ENCODE measurements around the gene NR5A1.

NR5A1 gene

GRCh38 chr9:124506931-124507879 lies at the start of gene NR5A1:
Gene NR5A1, minus strand, starts transcription at chr9:124507399. Its CDS starts 4,004 bp downstream, at chr9:124503395.
- no peak for DNase-seq

GRCh38 chr9:124555043-124555442 lies 47.8 kb upstream of the NR5A1 start:
- no peak for DNase-seq

GRCh38 chr9:124553738-124554137 lies 46.5 kb upstream of the NR5A1 start:
- no peak for DNase-seq

- no peak for DNase-seq
These were observed 45.0 kb upstream of the NR5A1 start for GRCh38 chr9:124552273-124552605.

- peak; percentile 6 for DNase-seq
These were observed 44.5 kb upstream of the NR5A1 start for GRCh38 chr9:124551472-124552272.

GRCh38 chr9:124550072-124550471 lies 42.9 kb upstream of the NR5A1 start:
- DNase-seq = no peak

GRCh38 chr9:124549016-124549415 lies 41.8 kb upstream of the NR5A1 start:
- no peak for DNase-seq

- no peak for DNase-seq
These were observed 37.3 kb upstream of the NR5A1 start for GRCh38 chr9:124544535-124544934.

GRCh38 chr9:124541824-124542223 lies 34.6 kb upstream of the NR5A1 start:
- DNase-seq = no peak

- no peak for DNase-seq
These were observed 30.7 kb upstream of the NR5A1 start for GRCh38 chr9:124537926-124538325.

GRCh38 chr9:124535846-124536245 lies 28.6 kb upstream of the NR5A1 start:
- DNase-seq = no peak

- DNase-seq = no peak
These were observed 25.7 kb upstream of the NR5A1 start for GRCh38 chr9:124532897-124533296.

GRCh38 chr9:124531115-124531514 lies 23.9 kb upstream of the NR5A1 start:
- DNase-seq = no peak

- no peak for DNase-seq
These were observed 23.0 kb upstream of the NR5A1 start for GRCh38 chr9:124530246-124530645.

- DNase-seq = no peak
These were observed 20.6 kb upstream of the NR5A1 start for GRCh38 chr9:124527781-124528180.

- DNase-seq = no peak
These were observed 19.0 kb upstream of the NR5A1 start for GRCh38 chr9:124526174-124526573.

GRCh38 chr9:124522121-124523098 lies 15.2 kb upstream of the NR5A1 start:
- no peak for DNase-seq

GRCh38 chr9:124521142-124521541 lies 13.9 kb upstream of the NR5A1 start:
- DNase-seq = no peak

- no peak for DNase-seq
These were observed 13.0 kb upstream of the NR5A1 start for GRCh38 chr9:124520206-124520596.

GRCh38 chr9:124518116-124518515 lies 10.9 kb upstream of the NR5A1 start:
- no peak for DNase-seq

GRCh38 chr9:124517600-124517999 lies 10.4 kb upstream of the NR5A1 start:
- no peak for DNase-seq

- DNase-seq = no peak
These were observed 7.7 kb upstream of the NR5A1 start for GRCh38 chr9:124514874-124515273.

- DNase-seq = no peak
These were observed 6.9 kb upstream of the NR5A1 start for GRCh38 chr9:124514125-124514524.
